Transverse colon (tissue), 4 donors: ENCODE results near the gene HRH2.

ENCODE experiments used
- POLR2AphosphoS5 ChIP-seq, 3 donors: sonication (generic); formaldehyde crosslinking; IDR thresholded peaks; one replicate each; pipeline ENCODE4 v1.6.1; 2016; ENCODE audit warnings: antibody characterized with exemption in 3 of 3
- TF ChIP-seq, protein P1 (sequence below), 5 experiments: fragments of 200-600 bp in 3 of 5; fragments of 450-650 bp in 2 of 5; sonication (generic) in 3 of 5; IDR thresholded peaks; 1 replicate in 2 of 5; 2 replicates in 3 of 5; pipeline ENCODE4 v1.5.1; 2016 to 2017; ENCODE audit warnings: antibody characterized with exemption in 5 of 5, inconsistent platforms in 3 of 5, mild to moderate bottlenecking in 2 of 5, moderate library complexity in 1 of 5

DNA sequence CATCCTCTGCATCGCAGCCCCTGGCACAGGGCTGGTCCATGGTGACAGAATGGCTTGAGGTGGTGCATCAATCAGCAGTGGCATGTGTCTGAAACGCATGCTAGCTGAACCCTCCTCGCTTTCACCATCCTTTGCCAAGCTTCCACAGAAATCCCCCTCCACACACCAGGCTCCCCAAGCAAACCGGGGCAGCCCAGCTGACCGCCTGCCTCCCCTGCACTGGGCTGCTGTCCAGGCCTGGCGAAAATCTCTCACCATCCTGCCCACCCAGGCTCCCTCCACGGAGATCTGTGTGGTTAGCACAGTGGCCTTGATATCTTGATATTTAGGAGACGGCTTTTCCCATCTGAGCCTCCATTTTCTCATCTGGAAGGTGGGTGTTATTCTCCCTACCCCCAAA is 905 bp upstream of the HRH2 start:
- no peak for TF ChIP-seq POLR2AphosphoS5 (IDR thresholded peaks at IDR 0.05)
- TF ChIP-seq, protein P1, sequence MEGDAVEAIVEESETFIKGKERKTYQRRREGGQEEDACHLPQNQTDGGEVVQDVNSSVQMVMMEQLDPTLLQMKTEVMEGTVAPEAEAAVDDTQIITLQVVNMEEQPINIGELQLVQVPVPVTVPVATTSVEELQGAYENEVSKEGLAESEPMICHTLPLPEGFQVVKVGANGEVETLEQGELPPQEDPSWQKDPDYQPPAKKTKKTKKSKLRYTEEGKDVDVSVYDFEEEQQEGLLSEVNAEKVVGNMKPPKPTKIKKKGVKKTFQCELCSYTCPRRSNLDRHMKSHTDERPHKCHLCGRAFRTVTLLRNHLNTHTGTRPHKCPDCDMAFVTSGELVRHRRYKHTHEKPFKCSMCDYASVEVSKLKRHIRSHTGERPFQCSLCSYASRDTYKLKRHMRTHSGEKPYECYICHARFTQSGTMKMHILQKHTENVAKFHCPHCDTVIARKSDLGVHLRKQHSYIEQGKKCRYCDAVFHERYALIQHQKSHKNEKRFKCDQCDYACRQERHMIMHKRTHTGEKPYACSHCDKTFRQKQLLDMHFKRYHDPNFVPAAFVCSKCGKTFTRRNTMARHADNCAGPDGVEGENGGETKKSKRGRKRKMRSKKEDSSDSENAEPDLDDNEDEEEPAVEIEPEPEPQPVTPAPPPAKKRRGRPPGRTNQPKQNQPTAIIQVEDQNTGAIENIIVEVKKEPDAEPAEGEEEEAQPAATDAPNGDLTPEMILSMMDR (IDR thresholded peaks at IDR 0.05) = no peak
